GM21526 (cell line): ENCODE data around the gene ERCC2.
"Not testable (repeated sequence)": the region's sequence is repeated elsewhere in the genome, so short reads cannot be mapped to it uniquely, and the experiment has no call there.

Experiments
- ATAC-seq: cut with Tn5 transposase; IDR thresholded peaks from one replicate; pipeline ENCODE4 v1.9.1; 2021; ENCODE audit warnings: moderate library complexity; ENCODE audit not compliant: unreplicated experiment, low FRiP score

ERCC2 gene

GRCh38 chr19:45370410-45371204 lies at the start of gene ERCC2:
Gene ERCC2, minus strand, starts transcription at chr19:45370573. Its CDS starts 33 bp downstream, at chr19:45370540.
- peak; percentile 86 for ATAC-seq

GRCh38 chr19:45419895-45420294 lies 49.5 kb upstream of the ERCC2 start:
- no peak for ATAC-seq

GRCh38 chr19:45419396-45419795 lies 49.0 kb upstream of the ERCC2 start:
- ATAC-seq, result peak; percentile 44

GRCh38 chr19:45418802-45419201 lies 48.4 kb upstream of the ERCC2 start:
- no peak for ATAC-seq

GRCh38 chr19:45417151-45417550 lies 46.8 kb upstream of the ERCC2 start:
- no peak for ATAC-seq

- no peak for ATAC-seq
Measured at GRCh38 chr19:45414468-45414867, 44.1 kb upstream of the ERCC2 start.

- no peak for ATAC-seq
Measured at GRCh38 chr19:45413497-45413896, 43.1 kb upstream of the ERCC2 start.

- ATAC-seq, result not testable (repeated sequence)
Measured at GRCh38 chr19:45410330-45410729, 40.0 kb upstream of the ERCC2 start.

- no peak for ATAC-seq
Measured at GRCh38 chr19:45409557-45409920, 39.2 kb upstream of the ERCC2 start.

- no peak for ATAC-seq
Measured at GRCh38 chr19:45408830-45409556, 38.6 kb upstream of the ERCC2 start.

GRCh38 chr19:45408121-45408520 lies 37.7 kb upstream of the ERCC2 start:
- ATAC-seq, result no peak

- not testable (repeated sequence) for ATAC-seq
Measured at GRCh38 chr19:45407585-45407984, 37.2 kb upstream of the ERCC2 start.

GRCh38 chr19:45407091-45407375 lies 36.7 kb upstream of the ERCC2 start:
- ATAC-seq, result no peak

- peak; percentile 49 for ATAC-seq
Measured at GRCh38 chr19:45406226-45407090, 36.1 kb upstream of the ERCC2 start, which contains the start of gene POLR1G. Gene POLR1G, plus strand, starts transcription at chr19:45406644. Its CDS starts 53 bp downstream, at chr19:45406697.

- ATAC-seq, result peak; percentile 42
Measured at GRCh38 chr19:45405435-45406225, 35.3 kb upstream of the ERCC2 start.

GRCh38 chr19:45404557-45405434 lies 34.4 kb upstream of the ERCC2 start, which contains the start of gene PPP1R13L:
Gene PPP1R13L, minus strand, starts transcription at chr19:45405069. Its CDS starts 6,751 bp downstream, at chr19:45398318.
- no peak for ATAC-seq

GRCh38 chr19:45403781-45404556 lies 33.6 kb upstream of the ERCC2 start:
- ATAC-seq, result no peak

GRCh38 chr19:45403272-45403671 lies 32.9 kb upstream of the ERCC2 start:
- ATAC-seq, result no peak
